ENCODE data around the gene SMC2.

Gene SMC2

DNA sequence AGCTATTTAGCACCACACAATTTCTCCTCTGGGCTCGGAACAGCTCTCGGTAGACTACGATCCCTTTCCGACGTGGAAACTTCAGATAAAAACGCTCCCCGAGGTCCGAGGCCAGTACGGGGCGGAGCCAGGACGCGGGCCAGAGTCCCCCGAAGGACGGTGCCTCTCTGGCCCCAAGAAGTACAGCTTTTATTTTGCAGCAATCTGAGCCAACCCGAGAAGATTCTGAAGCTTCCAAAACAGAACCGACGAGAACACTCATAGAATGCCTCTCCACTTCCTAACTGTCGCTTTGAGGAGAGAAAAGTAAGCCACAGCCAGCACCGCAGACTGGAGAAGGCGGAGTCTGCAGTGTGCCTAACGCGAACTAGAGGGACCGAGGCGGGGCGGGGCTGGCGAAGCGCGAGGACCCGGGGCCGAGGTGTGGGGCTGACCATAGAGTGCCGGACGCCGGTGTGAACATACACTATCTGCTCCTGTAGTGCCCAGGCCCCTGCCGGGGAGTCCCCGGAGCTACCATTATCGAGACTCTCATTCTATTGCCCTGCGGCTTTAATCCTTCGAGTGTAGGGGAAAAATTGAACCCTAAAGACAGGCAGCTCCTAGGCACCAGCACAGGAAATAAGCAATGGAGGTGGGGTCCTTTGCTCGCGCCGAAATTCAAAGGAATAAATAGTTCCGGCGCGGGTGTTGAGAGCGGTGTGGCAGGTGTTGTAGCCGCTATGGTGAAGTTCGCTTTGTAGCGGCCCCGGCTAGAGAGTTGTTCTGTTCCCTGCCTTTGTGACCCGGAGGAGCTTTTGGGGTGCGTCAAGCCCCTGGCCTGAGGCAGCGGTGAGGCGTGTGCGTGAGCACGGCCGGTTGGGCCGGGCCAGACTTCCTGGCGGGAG is at the start of gene SMC2:
SMC2 (plus strand) TSS at position 663 of the 887 bp plus-strand sequence. CDS start 1,076 bp downstream, outside the sequence.
- in situ Hi-C loops (cut with HindIII; ENCODE audit: low pct_unique_long_range_greater_than_20kb, low sequenced_read_pairs): no loop called here
- peak; percentile 93 to 96 for DNase-seq (ENCODE audit: low read depth in 1 of 2, low spot score in 1 of 2)
- TF ChIP-seq JUND (IDR thresholded peaks at IDR 0.05; ENCODE audit: low read depth): no peak

- no peak for TF ChIP-seq JUND (IDR thresholded peaks at IDR 0.05; ENCODE audit: low read depth)
- no peak for DNase-seq (ENCODE audit: low read depth in 1 of 2, low spot score in 1 of 2)
- in situ Hi-C loops (cut with HindIII; ENCODE audit: low pct_unique_long_range_greater_than_20kb, low sequenced_read_pairs): no loop called here
These were observed 25.6 kb upstream of the SMC2 start for GRCh38 chr9:104068546-104068945.

DNA sequence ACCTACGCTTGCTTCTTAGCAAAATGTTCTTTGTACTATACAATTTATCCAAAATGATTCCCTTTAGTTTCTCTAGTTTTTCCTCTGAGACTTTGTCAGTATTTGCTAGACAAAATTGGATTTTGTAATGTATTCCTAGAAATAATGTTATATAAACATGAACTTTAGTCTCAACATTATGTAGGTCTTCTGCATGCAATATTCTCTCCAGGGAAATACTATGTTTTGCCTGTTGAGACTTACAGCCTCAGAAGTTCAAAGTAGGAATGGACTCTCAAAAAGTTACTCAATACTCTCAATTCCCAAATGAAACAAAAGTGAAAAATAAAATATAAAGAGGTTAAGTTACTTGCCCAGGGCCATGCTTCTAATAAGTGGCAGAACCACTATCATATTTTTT is 24.8 kb upstream of the SMC2 start:
- DNase-seq (ENCODE audit: low read depth in 1 of 2, low spot score in 1 of 2): no peak
- no peak for TF ChIP-seq JUND (IDR thresholded peaks at IDR 0.05; ENCODE audit: low read depth)
- in situ Hi-C loops (cut with HindIII; ENCODE audit: low pct_unique_long_range_greater_than_20kb, low sequenced_read_pairs): no loop called here

- no peak for DNase-seq (ENCODE audit: low read depth in 1 of 2, low spot score in 1 of 2)
- no peak for TF ChIP-seq JUND (IDR thresholded peaks at IDR 0.05; ENCODE audit: low read depth)
- in situ Hi-C loops (cut with HindIII; ENCODE audit: low pct_unique_long_range_greater_than_20kb, low sequenced_read_pairs): no loop called here
These were observed 22.5 kb upstream of the SMC2 start for GRCh38 chr9:104071589-104071988.

- TF ChIP-seq JUND (IDR thresholded peaks at IDR 0.05; ENCODE audit: low read depth): no peak
- in situ Hi-C loops (cut with HindIII; ENCODE audit: low pct_unique_long_range_greater_than_20kb, low sequenced_read_pairs): no loop called here
- no peak for DNase-seq (ENCODE audit: low read depth in 1 of 2, low spot score in 1 of 2)
These were observed 20.9 kb upstream of the SMC2 start for GRCh38 chr9:104073098-104073769.

- DNase-seq (ENCODE audit: low read depth in 1 of 2, low spot score in 1 of 2): peak in 1 of 2 experiments; percentile 35
- in situ Hi-C loops (cut with HindIII; ENCODE audit: low pct_unique_long_range_greater_than_20kb, low sequenced_read_pairs): no loop called here
- TF ChIP-seq JUND (IDR thresholded peaks at IDR 0.05; ENCODE audit: low read depth): no peak
These were observed 20.4 kb upstream of the SMC2 start for GRCh38 chr9:104073770-104074133.

DNA sequence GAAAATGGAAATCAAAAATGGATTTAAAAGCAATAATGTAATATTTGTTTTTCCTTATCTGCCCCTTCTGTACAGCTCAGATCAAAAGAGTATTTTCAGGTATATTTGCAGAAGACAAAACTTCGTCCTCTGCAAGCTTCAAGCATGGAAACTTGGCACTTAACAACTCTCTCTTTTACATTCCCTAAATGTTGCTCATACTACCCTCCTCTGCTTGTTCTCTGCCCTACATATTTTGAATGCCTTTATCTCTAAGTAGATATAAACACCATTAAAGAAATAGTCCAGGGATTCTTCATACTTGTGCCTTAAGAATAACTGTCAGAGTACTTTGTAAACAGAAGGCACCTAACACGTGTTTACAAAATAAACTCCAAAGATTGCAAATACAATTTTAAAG is 19.2 kb upstream of the SMC2 start:
- no peak for TF ChIP-seq JUND (IDR thresholded peaks at IDR 0.05; ENCODE audit: low read depth)
- in situ Hi-C loops (cut with HindIII; ENCODE audit: low pct_unique_long_range_greater_than_20kb, low sequenced_read_pairs): no loop called here
- DNase-seq (ENCODE audit: low read depth in 1 of 2, low spot score in 1 of 2): no peak

GRCh38 chr9:104075801-104076753 is 18.0 kb upstream of the SMC2 start:
- DNase-seq (ENCODE audit: low read depth in 1 of 2, low spot score in 1 of 2): no peak
- in situ Hi-C loops (cut with HindIII; ENCODE audit: low pct_unique_long_range_greater_than_20kb, low sequenced_read_pairs): no loop called here

DNA sequence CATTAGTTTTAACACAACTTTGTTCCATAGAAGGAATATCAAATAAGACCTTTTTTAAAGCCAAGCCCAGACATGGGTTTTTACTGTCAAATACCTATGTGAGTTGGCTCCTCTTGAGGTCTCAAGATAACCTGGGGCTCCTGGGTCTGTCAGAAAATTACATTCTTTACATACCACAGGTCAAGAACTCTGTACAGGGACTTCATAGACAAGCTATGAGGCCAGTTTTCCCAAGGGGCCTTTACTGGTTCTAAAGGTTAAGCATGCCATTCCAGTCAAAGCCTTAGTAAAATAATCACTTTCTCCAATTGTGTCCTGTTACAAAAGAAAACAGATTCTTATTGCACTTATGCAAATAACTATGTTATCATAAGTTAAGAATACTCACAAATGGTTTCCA is 15.5 kb upstream of the SMC2 start:
- DNase-seq (ENCODE audit: low read depth in 1 of 2, low spot score in 1 of 2): no peak
- in situ Hi-C loops (cut with HindIII; ENCODE audit: low pct_unique_long_range_greater_than_20kb, low sequenced_read_pairs): no loop called here
- TF ChIP-seq JUND (IDR thresholded peaks at IDR 0.05; ENCODE audit: low read depth): no peak

More at GRCh38 chr9:104075801-104076753, 18.0 kb upstream of the SMC2 start:
- TF ChIP-seq JUND (IDR thresholded peaks at IDR 0.05; ENCODE audit: low read depth): no peak

DNA sequence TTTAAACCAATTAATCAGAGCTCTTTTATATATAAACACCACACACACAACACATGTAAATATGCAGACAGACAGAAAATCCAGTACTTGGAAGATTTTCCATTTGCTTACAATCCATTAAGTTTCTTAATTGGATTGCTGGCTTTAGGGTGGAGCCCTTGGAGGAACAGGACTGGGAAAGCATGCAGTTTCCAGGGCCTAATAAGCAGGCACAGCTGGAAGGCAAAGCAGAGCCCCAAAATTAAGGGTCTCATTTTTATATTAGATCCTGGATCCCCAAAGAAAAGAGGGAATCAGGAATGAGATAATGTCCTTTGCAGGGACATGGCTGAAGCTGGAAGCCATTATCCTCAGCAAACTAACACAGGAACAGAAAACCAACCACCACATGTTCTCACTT is 13.1 kb upstream of the SMC2 start:
- in situ Hi-C loops (cut with HindIII; ENCODE audit: low pct_unique_long_range_greater_than_20kb, low sequenced_read_pairs): no loop called here
- no peak for DNase-seq (ENCODE audit: low read depth in 1 of 2, low spot score in 1 of 2)
- no peak for TF ChIP-seq JUND (IDR thresholded peaks at IDR 0.05; ENCODE audit: low read depth)

GRCh38 chr9:104082168-104082567 is 11.9 kb upstream of the SMC2 start:
- no peak for DNase-seq (ENCODE audit: low read depth in 1 of 2, low spot score in 1 of 2)
- TF ChIP-seq JUND (IDR thresholded peaks at IDR 0.05; ENCODE audit: low read depth): no peak
- in situ Hi-C loops (cut with HindIII; ENCODE audit: low pct_unique_long_range_greater_than_20kb, low sequenced_read_pairs): no loop called here

DNA sequence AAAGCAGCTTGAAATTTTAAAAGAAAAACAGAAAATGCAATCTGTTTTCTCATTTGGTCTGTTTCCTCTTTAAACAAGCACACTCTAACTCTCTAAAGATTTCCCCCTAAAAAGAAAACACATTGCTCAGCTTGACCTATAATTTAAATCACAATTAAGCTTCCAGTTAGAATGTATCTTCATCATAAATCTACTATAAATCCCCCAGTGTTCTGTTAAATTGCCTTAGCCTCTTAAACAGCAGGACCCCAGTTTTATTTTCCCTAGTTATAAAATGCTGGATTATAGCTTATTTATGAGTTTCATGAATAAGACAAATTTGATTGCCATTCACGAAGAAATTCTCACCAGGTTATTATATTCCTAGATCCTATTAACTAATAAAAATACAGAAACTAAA is 8.6 kb upstream of the SMC2 start:
- no peak for TF ChIP-seq JUND (IDR thresholded peaks at IDR 0.05; ENCODE audit: low read depth)
- DNase-seq (ENCODE audit: low read depth in 1 of 2, low spot score in 1 of 2): no peak
- in situ Hi-C loops (cut with HindIII; ENCODE audit: low pct_unique_long_range_greater_than_20kb, low sequenced_read_pairs): no loop called here

Measured in T47D (cell line).